Stimulated activated naive CD4-positive, alpha-beta T cell treated with Interleukin-2 at 50 U/mL for 16 hours (primary cell): ENCODE measurements around the gene SSX4B.
"Not testable (repeated sequence)": the region's sequence is repeated elsewhere in the genome, so short reads cannot be mapped to it uniquely, and the experiment has no call there.

Source experiments
- DNase-seq: peaks from one replicate; lab custom pipeline; 2025; lab: John Stamatoyannopoulos, UW

Gene SSX4B

GRCh38 chrX:48411860-48412259 lies at the start of gene SSX4B:
Gene SSX4B (minus strand): TSS chrX:48411960. CDS start chrX:48411372, 588 bp downstream.
- not testable (repeated sequence) for DNase-seq

DNA sequence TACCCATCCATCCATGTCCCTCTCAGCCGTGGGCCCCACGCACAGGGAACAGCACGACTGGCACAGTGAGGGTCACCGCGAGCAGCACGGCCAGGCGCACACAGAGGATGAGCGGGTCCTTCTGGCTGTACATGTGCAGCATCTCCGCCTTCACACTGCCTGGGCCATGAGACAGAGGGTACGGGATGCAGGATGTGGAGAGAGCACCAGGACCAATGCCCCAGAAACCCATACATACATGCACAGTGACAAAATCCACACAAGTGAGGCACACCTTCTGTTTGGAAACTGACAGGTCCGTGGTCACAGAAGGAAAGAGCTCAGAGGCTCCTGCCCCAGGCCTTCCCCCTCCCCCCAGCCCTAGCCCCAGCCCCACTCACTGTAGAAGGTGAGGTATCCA lies 48.8 kb upstream of the SSX4B start:
- DNase-seq = no peak

- DNase-seq = no peak
Measured at GRCh38 chrX:48460031-48460430, 48.3 kb upstream of the SSX4B start.

DNA sequence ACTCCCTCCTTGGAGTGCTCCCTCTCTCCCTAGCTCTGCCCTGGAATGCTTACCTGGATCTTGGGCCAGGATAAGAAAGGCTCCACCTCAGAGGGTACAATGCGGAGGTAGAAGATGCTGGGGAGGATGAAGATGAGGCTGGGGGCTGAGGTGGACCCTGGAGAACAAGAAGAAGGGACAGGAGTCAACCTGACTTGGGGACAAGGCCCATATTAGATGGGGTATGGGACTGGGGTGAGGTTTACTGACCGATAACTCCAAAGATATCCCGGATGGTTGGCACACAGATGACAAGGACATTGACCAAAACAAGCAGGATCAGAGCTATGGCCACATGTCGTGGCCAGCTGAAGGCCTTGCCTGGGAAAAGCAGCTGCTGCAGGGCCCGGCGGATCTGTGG lies 47.7 kb upstream of the SSX4B start:
- DNase-seq = no peak

DNA sequence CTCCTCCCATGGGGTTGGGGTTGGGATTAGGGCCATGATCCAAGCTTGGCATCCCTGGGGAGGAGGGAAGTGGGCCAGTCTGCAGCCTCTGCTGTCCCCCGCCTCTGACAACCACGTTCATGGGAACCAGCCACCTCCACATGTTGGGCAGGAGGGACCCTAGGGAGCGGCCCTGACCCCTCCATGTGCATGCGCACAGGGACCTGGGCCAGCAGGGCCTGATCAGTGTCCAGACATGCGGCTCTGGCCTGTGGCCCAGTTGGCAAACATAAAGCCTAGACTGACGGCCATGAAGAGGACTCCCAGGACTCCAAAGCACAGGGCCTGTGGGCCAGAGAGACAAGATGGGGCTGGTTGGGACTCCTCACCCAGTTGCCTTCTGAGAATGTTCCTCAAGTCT lies 47.0 kb upstream of the SSX4B start:
- DNase-seq = no peak

DNA sequence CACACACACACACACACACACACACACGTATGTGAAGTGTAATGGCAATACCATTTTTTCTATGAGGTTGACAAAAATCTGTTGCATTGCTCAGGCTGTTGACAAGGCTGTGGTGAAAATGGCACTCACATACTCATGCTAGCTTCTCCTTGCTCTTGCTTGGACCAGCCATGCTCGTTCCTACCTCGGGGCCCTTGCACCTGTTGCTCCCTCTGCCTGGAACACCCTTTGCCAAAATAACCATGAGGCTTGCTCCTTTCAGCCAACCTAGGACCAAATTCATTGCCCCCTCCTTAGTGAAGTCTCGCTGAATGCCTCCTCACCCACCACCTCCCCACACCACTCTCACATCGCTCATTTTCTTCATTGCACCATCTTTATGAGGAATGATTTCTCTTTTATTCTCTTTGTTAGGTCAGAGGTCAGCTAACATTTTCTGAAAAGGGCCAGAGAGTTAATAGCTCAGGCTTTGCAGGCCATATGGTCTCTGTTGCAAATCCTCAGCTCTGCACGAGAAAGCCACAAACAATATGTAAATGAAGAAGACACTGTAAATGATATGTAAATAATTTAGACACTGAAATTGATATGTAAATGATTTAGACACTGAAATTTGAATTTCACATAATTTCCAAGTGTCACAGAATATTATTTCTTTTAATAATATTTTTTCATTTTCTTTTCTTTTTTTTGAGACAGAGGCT lies 45.0 kb upstream of the SSX4B start:
- no peak for DNase-seq

GRCh38 chrX:48451708-48452107 lies 39.9 kb upstream of the SSX4B start:
- DNase-seq = no peak

GRCh38 chrX:48450076-48450475 lies 38.3 kb upstream of the SSX4B start:
- no peak for DNase-seq

DNA sequence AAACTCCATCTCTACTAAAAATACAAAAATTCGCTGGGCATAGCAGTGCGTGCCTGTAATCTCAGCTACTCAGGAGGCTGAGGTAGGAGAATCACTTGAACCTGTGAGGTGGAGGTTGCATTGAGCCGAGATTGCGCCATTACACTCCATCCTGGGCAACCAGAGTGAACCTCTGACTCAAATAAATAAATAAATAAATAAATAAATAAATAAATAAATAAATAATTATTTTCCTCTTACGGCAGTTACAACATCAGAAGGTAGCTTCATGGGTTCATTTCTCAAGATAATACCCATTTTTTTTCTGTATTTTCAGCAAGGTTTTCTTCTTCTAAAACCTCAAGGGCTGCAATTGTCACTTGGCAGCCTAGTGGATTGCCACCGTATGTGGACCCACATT lies 35.4 kb upstream of the SSX4B start:
- DNase-seq = not testable (repeated sequence)

- not testable (repeated sequence) for DNase-seq
Measured at GRCh38 chrX:48433713-48434112, 22.0 kb upstream of the SSX4B start.

- DNase-seq = not testable (repeated sequence)
Measured at GRCh38 chrX:48430166-48430565, 18.4 kb upstream of the SSX4B start.

- not testable (repeated sequence) for DNase-seq
Measured at GRCh38 chrX:48429606-48430005, 17.8 kb upstream of the SSX4B start.

GRCh38 chrX:48427027-48427716 lies 15.4 kb upstream of the SSX4B start:
- not testable (repeated sequence) for DNase-seq

- not testable (repeated sequence) for DNase-seq
Measured at GRCh38 chrX:48397825-48398224, 13.9 kb downstream of the SSX4B start.

DNA sequence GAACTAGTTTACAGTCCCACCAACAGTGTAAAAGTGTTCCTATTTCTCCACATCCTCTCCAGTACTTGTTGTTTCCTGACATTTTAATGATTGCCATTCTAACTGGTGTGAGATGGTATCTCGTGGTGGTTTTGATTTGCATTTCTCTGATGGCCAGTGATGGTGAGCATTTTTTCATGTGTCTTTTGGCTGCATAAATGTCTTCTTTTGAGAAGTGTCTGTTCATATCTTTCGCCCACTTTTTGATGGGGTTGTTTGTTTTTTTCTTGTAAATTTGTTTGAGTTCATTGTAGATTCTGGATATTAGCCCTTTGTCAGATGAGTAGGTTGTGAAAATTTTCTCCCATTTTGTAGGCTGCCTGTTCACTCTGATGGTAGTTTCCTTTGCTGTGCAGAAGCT lies 14.8 kb downstream of the SSX4B start:
- not testable (repeated sequence) for DNase-seq

GRCh38 chrX:48383239-48383638 lies 28.5 kb downstream of the SSX4B start, which contains the start of gene SSX4:
Gene SSX4 (plus strand): TSS chrX:48383539. CDS start chrX:48384054, 515 bp downstream.
- not testable (repeated sequence) for DNase-seq

DNA sequence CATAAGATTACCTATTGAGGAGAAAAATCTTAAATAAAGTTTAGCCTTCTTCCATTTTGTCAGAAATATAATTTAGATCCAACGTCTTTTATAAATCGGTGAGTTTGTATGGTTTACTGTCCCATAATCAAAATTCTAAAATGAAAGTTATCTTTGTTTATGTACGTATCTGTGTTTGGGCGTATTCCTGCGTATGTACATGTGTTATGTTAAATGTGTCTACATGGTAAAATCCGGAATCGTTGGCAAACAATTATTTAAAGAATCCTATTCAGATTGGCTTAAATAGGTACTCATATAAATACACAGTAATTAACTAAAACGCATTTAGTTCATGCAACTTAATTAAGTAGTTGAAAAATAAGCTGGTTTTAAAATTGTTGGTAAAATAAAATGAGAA lies 41.4 kb downstream of the SSX4B start:
- DNase-seq = not testable (repeated sequence)

DNA sequence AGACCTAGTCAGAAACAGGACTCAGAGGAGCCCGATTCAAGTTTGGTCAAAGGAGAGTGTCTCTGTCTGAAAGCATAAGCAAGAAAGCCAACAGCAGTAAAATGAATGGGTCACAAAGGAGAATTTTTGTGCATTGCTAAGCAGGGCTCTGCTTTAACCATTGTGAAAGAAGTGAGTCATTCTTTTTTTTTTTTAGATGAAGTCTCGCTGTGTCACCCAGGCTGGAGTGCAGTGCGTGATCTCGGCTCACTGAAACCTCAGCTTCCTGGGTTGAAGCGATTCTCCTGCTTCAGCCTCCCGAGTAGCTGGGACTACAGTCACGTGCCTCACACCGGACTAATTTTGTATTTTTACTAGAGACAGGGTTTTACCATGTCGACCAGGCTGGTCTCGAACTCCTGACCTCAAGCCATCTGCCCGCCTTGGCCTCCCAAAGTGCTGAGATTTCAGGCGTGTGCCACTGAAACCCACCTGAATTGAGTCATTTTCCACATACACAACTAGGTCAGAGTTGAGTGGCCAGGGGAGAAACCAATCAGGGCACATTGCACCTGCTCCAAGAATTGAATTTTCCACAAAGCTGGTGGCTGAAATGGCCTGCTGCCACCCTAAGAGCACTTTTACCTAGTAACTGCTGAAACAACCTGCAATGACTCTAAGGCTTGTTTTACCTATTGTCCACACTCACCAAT lies 43.9 kb downstream of the SSX4B start:
- DNase-seq = not testable (repeated sequence)

DNA sequence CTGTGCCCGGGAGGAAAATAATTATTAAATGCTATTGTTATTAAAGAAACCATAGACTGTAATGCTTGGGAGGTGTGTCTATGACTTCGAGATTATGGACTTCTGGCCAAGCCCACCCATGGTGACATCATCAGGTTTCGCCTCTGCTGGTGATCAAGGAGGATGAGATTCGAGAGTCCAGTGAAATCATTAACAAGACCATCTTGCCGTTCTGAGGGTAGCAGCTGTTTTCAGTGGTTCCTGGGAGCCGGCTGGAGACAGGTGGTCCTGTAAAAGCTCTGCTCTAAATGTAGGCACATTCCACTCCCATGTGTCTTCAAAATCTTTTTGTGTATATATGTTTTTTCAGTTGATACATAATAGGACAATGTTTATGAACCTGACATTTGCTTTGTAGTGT lies 52.5 kb downstream of the SSX4B start:
- not testable (repeated sequence) for DNase-seq

DNA sequence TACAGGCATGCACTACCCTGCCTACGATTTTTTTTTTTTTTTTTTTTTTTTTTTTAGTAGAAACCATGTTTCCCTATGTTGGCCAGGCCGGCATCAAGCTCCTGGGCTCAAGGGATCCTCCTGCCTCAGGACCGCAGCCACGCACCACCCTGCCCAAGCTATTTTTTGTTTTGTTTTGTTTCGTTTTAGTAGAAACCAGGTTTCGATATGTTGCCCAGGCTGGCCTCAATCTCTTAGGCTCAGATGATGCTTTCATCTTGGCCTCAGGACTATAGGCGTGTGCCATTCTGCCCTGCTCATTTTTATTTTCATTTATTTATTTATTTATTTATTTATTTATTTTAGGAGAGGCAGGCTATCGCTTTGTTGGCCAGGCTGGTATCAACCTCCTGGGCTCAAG lies 54.1 kb downstream of the SSX4B start:
- DNase-seq = no peak

GRCh38 chrX:48356315-48357094 lies 55.3 kb downstream of the SSX4B start, which contains the start of gene SSX3:
Gene SSX3 (minus strand): TSS chrX:48356703. CDS start chrX:48355249, 1,454 bp downstream.
- DNase-seq = not testable (repeated sequence)
